Astrocyte of the spinal cord (primary cell): ENCODE data around the gene ADAT1.

ENCODE experiments used
- DNase-seq: peaks from one replicate; pipeline ENCODE4 v3.0.0; 2011; ENCODE audit warnings: low read depth, low spot score
- H3K4me3 ChIP-seq: 2 replicates; pipeline ENCODE4 v1.5.1; 2011; ENCODE audit warnings: low read depth, mild to moderate bottlenecking, low read length, moderate library complexity
- in situ Hi-C: cut with HindIII; loops from 2 replicates; pipeline ENCODE4 v1.10.0; 2017; ENCODE audit warnings: low sequenced_read_pairs
- TF ChIP-seq, protein P1 (sequence below): IDR thresholded peaks from 2 replicates; pipeline ENCODE4 v1.5.1; 2012; ENCODE audit warnings: low read depth, mild to moderate bottlenecking, low read length, inconsistent platforms

Gene ADAT1

DNA sequence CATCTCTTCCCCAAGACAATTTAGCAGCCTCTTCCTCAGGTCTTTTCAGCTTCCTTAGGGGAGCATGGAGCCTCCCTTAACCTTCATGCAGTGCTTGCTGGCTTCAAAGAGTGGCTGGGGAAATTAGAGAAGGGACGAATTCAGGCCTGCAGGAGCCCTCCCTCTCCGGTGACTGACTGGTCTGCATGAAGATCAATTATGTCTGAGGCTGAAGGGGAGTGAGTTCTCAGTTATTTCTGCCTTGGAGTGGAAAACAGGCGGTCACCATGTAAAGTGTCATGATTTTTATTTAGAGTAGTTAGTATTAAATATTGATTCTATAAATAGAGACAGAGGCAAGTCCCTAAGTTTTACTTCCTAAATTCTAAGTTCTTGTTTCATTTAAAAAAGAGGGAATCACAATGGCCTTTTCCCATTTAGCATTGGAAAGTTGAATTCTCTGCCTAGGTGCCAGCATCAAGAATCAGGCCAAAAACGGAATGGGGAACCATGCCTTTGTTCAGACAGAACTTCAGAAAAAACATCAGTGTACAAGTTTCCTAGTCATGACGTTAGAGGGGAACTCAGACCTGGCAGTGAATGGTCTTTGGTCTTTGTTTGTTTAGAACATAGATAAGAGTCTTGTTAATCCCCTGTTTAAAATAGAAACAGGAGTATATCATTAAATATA is 52.5 kb downstream of the ADAT1 start:
- TF ChIP-seq, protein P1, sequence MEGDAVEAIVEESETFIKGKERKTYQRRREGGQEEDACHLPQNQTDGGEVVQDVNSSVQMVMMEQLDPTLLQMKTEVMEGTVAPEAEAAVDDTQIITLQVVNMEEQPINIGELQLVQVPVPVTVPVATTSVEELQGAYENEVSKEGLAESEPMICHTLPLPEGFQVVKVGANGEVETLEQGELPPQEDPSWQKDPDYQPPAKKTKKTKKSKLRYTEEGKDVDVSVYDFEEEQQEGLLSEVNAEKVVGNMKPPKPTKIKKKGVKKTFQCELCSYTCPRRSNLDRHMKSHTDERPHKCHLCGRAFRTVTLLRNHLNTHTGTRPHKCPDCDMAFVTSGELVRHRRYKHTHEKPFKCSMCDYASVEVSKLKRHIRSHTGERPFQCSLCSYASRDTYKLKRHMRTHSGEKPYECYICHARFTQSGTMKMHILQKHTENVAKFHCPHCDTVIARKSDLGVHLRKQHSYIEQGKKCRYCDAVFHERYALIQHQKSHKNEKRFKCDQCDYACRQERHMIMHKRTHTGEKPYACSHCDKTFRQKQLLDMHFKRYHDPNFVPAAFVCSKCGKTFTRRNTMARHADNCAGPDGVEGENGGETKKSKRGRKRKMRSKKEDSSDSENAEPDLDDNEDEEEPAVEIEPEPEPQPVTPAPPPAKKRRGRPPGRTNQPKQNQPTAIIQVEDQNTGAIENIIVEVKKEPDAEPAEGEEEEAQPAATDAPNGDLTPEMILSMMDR = no peak
- no peak overlapping the region for H3K4me3 ChIP-seq
- in situ Hi-C loops = no loop called here
- no peak for DNase-seq

DNA sequence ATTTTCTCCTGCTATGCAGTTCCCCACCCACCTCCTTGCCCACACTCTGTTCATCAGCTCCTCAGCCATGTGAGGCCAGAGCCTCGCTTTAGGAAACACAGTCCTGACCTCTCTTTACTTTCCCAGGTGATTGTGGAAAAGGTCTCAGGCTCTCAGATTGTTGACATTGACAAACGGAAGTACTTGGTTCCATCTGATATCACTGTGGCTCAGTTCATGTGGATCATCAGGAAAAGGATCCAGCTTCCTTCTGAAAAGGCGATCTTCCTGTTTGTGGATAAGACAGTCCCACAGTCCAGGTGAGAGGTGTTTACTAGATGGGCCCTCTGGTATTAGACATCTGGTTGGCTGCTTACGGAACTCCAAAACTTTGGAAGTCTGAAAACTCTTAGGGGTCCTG is 55.2 kb downstream of the ADAT1 start:
- TF ChIP-seq, protein P1 = no peak
- no peak overlapping the region for H3K4me3 ChIP-seq
- DNase-seq = no peak
- in situ Hi-C loops = no loop called here

- DNase-seq = no peak
- TF ChIP-seq, protein P1 = no peak
- in situ Hi-C loops = no loop called here
- H3K4me3 ChIP-seq = peak overlapping the region; percentile 60
Measured at GRCh38 chr16:75566758-75567255, 56.3 kb downstream of the ADAT1 start.

DNA sequence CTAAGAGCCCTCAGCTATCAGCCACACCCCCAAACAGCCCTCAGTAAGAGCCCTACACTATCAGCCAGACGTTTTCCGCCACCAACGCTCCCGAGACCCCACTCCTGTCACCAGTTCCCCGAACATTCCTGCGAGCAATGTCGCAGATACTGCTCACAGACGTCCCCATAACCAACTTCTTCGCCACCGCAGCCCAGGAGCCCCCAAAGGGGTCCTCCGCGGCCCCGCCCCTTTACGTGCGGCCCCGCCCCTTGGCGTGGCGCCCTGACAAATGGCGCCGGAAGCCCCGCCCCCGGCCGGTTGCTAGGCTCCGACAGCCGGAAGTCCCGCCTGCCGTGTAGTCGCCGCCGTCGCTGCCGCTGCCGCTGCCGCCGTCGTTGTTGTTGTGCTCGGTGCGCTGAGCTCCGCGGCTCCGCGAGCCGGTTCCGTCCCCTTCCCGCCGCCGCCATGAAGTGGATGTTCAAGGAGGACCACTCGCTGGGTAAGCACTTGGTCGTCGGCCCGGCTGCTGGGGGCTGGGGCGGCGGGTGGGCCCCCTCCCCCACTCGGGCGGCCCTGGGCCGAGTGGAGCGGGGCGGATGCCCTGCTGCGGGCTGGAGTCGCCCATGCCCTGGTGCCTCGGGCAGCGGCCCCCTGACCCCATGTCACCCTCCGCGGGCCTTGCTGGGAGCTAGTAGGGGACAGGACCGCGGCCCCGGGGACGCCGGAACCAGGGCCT is 56.9 kb downstream of the ADAT1 start, which contains the start of gene GABARAPL2:
Gene GABARAPL2, plus strand, starts transcription at position 340 of the 718 bp plus-strand sequence. Its CDS starts 108 bp downstream, at position 448.
- in situ Hi-C loops = no loop called here
- TF ChIP-seq, protein P1 = no peak
- H3K4me3 ChIP-seq = peak within 1 kb of the TSS; percentile 60
- peak; percentile 79 for DNase-seq

GRCh38 chr16:75565640-75566039 is 57.4 kb downstream of the ADAT1 start:
- TF ChIP-seq, protein P1 = no peak
- no peak for DNase-seq
- peak overlapping the region; percentile 60 for H3K4me3 ChIP-seq
- in situ Hi-C loops = no loop called here

DNA sequence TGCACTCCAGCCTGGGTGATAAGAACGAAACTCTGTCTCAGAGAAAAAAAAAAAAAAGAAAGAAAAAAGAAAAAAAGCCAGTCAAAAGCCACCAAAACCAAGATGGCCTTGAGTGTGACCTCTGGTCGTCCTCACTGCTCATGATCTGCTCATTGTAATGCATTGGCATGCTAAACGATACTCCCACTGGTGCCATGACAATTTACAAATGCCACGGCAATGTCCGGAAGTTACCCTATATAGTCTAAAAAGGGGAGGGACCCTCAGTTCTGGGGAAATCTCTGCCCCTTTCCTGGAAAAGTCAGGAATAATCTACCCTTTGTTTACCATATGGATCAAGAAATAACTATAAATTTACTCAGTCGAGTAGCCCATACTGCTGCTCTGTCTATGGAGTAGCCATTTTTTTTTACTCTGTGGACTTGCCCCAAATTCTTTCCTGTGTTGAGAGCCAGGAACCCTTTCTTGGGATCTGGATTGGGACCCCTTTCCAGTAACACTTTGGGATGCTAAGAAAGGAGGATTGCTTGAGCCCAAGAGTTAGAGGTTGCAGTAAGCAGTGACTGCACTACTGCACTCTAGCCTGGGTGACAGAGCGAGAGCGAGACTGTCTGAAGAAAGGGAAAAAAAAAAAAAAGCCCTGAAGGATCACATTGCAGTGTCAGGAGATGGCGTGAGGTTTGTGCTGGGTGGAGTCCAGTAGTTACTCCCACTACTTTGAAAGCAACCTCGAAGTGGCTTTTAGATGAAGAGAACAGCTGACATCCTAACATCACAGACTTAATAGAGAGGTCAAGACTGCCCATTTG is 63.3 kb downstream of the ADAT1 start:
- H3K4me3 ChIP-seq = no peak overlapping the region
- TF ChIP-seq, protein P1 = no peak
- DNase-seq = peak; percentile 33
- in situ Hi-C loops = no loop called here
